ENCODE measurements around the gene RFX2. TPM values are rescaled to one million over a fixed set of nuclear protein-coding genes. Genes with fewer than 3 reads are reported as not detected.

RFX2 gene
- total RNA-seq (5.5 TPM), polyA plus RNA-seq (ENCODE audit: insufficient read depth in 1 of 8, insufficient read length in 8 of 8, low replicate concordance in 1 of 8) (10 to 100 TPM in 1 of 8 donors, 1 to 10 TPM in 7; 5.2 to 17.6 (median 9.5) TPM)
- long read RNA-seq, donor 1, partial matches to known transcripts: 0 of 1 reads
- long read RNA-seq, donor 1, other reads (novel, unspliced or antisense): 0 of 1 reads
- long read RNA-seq, donor 2: 0 reads
- long read RNA-seq, donor 3, partial matches to known transcripts: 0 of 1 reads
- long read RNA-seq, donor 3, other reads (novel, unspliced or antisense): 0 of 1 reads
- long read RNA-seq, donor 4: 0 reads
- long read RNA-seq, donor 5, partial matches to known transcripts: 0 of 2 reads
- long read RNA-seq, donor 5, other reads (novel, unspliced or antisense): 0 of 2 reads
- long read RNA-seq, donor 6, partial matches to known transcripts: 0 of 2 reads
- long read RNA-seq, donor 6, other reads (novel, unspliced or antisense): 0 of 2 reads
- long read RNA-seq, donor 7, partial matches to known transcripts: 0 of 1 reads
- long read RNA-seq, donor 7, other reads (novel, unspliced or antisense): 0 of 1 reads
- long read RNA-seq, donor 8, partial matches to known transcripts: 0 of 1 reads
- long read RNA-seq, donor 8, other reads (novel, unspliced or antisense): 0 of 1 reads
- long read RNA-seq, donor 9: 0 reads
- long read RNA-seq, donor 10, partial matches to known transcripts: 0 of 1 reads
- long read RNA-seq, donor 10, other reads (novel, unspliced or antisense): 0 of 1 reads
- long read RNA-seq, donor 11: 0 reads

- no peaks in the 10 kb centered on the region for H3K27me3 ChIP-seq (ENCODE audit: control insufficient read depth, insufficient read depth, low read length)
- no peaks in the 10 kb centered on the region for H3K9me3 ChIP-seq (replicated peaks; ENCODE audit: control insufficient read depth, low read depth, low read length)
- peak; percentile 100 for DNase-seq
- H3K4me3 ChIP-seq (ENCODE audit: low read length): peak within 1 kb of the TSS; percentile 63
- WGBS (ENCODE audit: insufficient coverage): 0% methylated on average over 66 of the region's 75 CpGs
- peak within 1 kb of the TSS; percentile 92 for H3K27ac ChIP-seq (ENCODE audit: low read length)
- peaks cover 18% of the 10 kb centered on the region for H3K4me1 ChIP-seq (ENCODE audit: control insufficient read depth, insufficient read depth, low read length)
- no peaks in the 10 kb centered on the region for H3K36me3 ChIP-seq (ENCODE audit: control insufficient read depth, insufficient read depth, low read length)
These were observed at the start of gene RFX2 for GRCh38 chr19:6110360-6110977. RFX2 (minus strand) TSS chr19:6110500; CDS start chr19:6047496, 63,004 bp downstream.

- no CpG with 5 or more reads among the region's 2 CpGs for WGBS (ENCODE audit: insufficient coverage)
- Histone ChIP-seq H3K27ac (ENCODE audit: low read length) (no peak overlapping the region), H3K4me3 (ENCODE audit: low read length) (no peak overlapping the region), H3K36me3 (ENCODE audit: control insufficient read depth, insufficient read depth, low read length) (no peaks in the 10 kb centered on the region), H3K4me1 (ENCODE audit: control insufficient read depth, insufficient read depth, low read length) (no peaks in the 10 kb centered on the region), H3K27me3 (ENCODE audit: control insufficient read depth, insufficient read depth, low read length) (no peaks in the 10 kb centered on the region), H3K9me3 (replicated peaks; ENCODE audit: control insufficient read depth, low read depth, low read length) (peaks cover 2% of the 10 kb centered on the region)
- DNase-seq: no peak
These were observed 45.7 kb upstream of the RFX2 start for GRCh38 chr19:6156033-6156432.

- Histone ChIP-seq H3K27ac (ENCODE audit: low read length) (no peak overlapping the region), H3K27me3 (ENCODE audit: control insufficient read depth, insufficient read depth, low read length) (no peaks in the 10 kb centered on the region), H3K9me3 (replicated peaks; ENCODE audit: control insufficient read depth, low read depth, low read length) (peaks cover 3% of the 10 kb centered on the region), H3K4me1 (ENCODE audit: control insufficient read depth, insufficient read depth, low read length) (no peaks in the 10 kb centered on the region), H3K36me3 (ENCODE audit: control insufficient read depth, insufficient read depth, low read length) (no peaks in the 10 kb centered on the region), H3K4me3 (ENCODE audit: low read length) (no peak overlapping the region)
- 76% methylated on average over 6 of the region's 8 CpGs for WGBS (ENCODE audit: insufficient coverage)
- no peak for DNase-seq
These were observed 40.0 kb upstream of the RFX2 start for GRCh38 chr19:6150289-6150688.

GRCh38 chr19:6141217-6141616 lies 30.9 kb upstream of the RFX2 start:
- H3K36me3 ChIP-seq (ENCODE audit: control insufficient read depth, insufficient read depth, low read length): no peaks in the 10 kb centered on the region
- no peaks in the 10 kb centered on the region for H3K4me1 ChIP-seq (ENCODE audit: control insufficient read depth, insufficient read depth, low read length)
- no peaks in the 10 kb centered on the region for H3K9me3 ChIP-seq (replicated peaks; ENCODE audit: control insufficient read depth, low read depth, low read length)
- DNase-seq: no peak
- no peak overlapping the region for H3K27ac ChIP-seq (ENCODE audit: low read length)
- no peak overlapping the region for H3K4me3 ChIP-seq (ENCODE audit: low read length)
- WGBS (ENCODE audit: insufficient coverage): 0% methylated on average over 1 of the region's 1 CpG
- no peaks in the 10 kb centered on the region for H3K27me3 ChIP-seq (ENCODE audit: control insufficient read depth, insufficient read depth, low read length)

GRCh38 chr19:6138511-6138910 lies 28.2 kb upstream of the RFX2 start:
- Histone ChIP-seq H3K4me3 (ENCODE audit: low read length) (no peak overlapping the region), H3K9me3 (replicated peaks; ENCODE audit: control insufficient read depth, low read depth, low read length) (no peaks in the 10 kb centered on the region), H3K36me3 (ENCODE audit: control insufficient read depth, insufficient read depth, low read length) (no peaks in the 10 kb centered on the region), H3K27ac (ENCODE audit: low read length) (no peak overlapping the region), H3K4me1 (ENCODE audit: control insufficient read depth, insufficient read depth, low read length) (no peaks in the 10 kb centered on the region), H3K27me3 (ENCODE audit: control insufficient read depth, insufficient read depth, low read length) (no peaks in the 10 kb centered on the region)
- 71% methylated on average over 1 of the region's 2 CpGs for WGBS (ENCODE audit: insufficient coverage)
- no peak for DNase-seq

GRCh38 chr19:6138066-6138465 lies 27.8 kb upstream of the RFX2 start:
- no peak overlapping the region for H3K4me3 ChIP-seq (ENCODE audit: low read length)
- 46% methylated on average over 7 of the region's 7 CpGs for WGBS (ENCODE audit: insufficient coverage)
- H3K27ac ChIP-seq (ENCODE audit: low read length): no peak overlapping the region
- peak; percentile 9 for DNase-seq
- H3K9me3 ChIP-seq (replicated peaks; ENCODE audit: control insufficient read depth, low read depth, low read length): no peaks in the 10 kb centered on the region
- no peaks in the 10 kb centered on the region for H3K36me3 ChIP-seq (ENCODE audit: control insufficient read depth, insufficient read depth, low read length)
- no peaks in the 10 kb centered on the region for H3K4me1 ChIP-seq (ENCODE audit: control insufficient read depth, insufficient read depth, low read length)
- no peaks in the 10 kb centered on the region for H3K27me3 ChIP-seq (ENCODE audit: control insufficient read depth, insufficient read depth, low read length)

GRCh38 chr19:6133231-6133630 lies 22.9 kb upstream of the RFX2 start:
- Histone ChIP-seq H3K4me3 (ENCODE audit: low read length) (no peak overlapping the region), H3K9me3 (replicated peaks; ENCODE audit: control insufficient read depth, low read depth, low read length) (peaks cover under 1% of the 10 kb centered on the region), H3K27ac (ENCODE audit: low read length) (no peak overlapping the region), H3K36me3 (ENCODE audit: control insufficient read depth, insufficient read depth, low read length) (no peaks in the 10 kb centered on the region), H3K4me1 (ENCODE audit: control insufficient read depth, insufficient read depth, low read length) (no peaks in the 10 kb centered on the region), H3K27me3 (ENCODE audit: control insufficient read depth, insufficient read depth, low read length) (no peaks in the 10 kb centered on the region)
- WGBS (ENCODE audit: insufficient coverage): 91% methylated on average over 5 of the region's 5 CpGs
- no peak for DNase-seq

- H3K36me3 ChIP-seq (ENCODE audit: control insufficient read depth, insufficient read depth, low read length): no peaks in the 10 kb centered on the region
- no peaks in the 10 kb centered on the region for H3K27me3 ChIP-seq (ENCODE audit: control insufficient read depth, insufficient read depth, low read length)
- H3K4me3 ChIP-seq (ENCODE audit: low read length): no peak overlapping the region
- no peak for DNase-seq
- peaks cover 6% of the 10 kb centered on the region for H3K9me3 ChIP-seq (replicated peaks; ENCODE audit: control insufficient read depth, low read depth, low read length)
- H3K27ac ChIP-seq (ENCODE audit: low read length): no peak overlapping the region
- no peaks in the 10 kb centered on the region for H3K4me1 ChIP-seq (ENCODE audit: control insufficient read depth, insufficient read depth, low read length)
- WGBS (ENCODE audit: insufficient coverage): 94% methylated on average over 4 of the region's 4 CpGs
These were observed 22.2 kb upstream of the RFX2 start for GRCh38 chr19:6132482-6132881.

- H3K4me1 ChIP-seq (ENCODE audit: control insufficient read depth, insufficient read depth, low read length): no peaks in the 10 kb centered on the region
- H3K27me3 ChIP-seq (ENCODE audit: control insufficient read depth, insufficient read depth, low read length): no peaks in the 10 kb centered on the region
- no peak overlapping the region for H3K27ac ChIP-seq (ENCODE audit: low read length)
- H3K9me3 ChIP-seq (replicated peaks; ENCODE audit: control insufficient read depth, low read depth, low read length): peaks cover 17% of the 10 kb centered on the region
- no peaks in the 10 kb centered on the region for H3K36me3 ChIP-seq (ENCODE audit: control insufficient read depth, insufficient read depth, low read length)
- DNase-seq: no peak
- 100% methylated on average over 1 of the region's 6 CpGs for WGBS (ENCODE audit: insufficient coverage)
- H3K4me3 ChIP-seq (ENCODE audit: low read length): no peak overlapping the region
These were observed 17.5 kb upstream of the RFX2 start for GRCh38 chr19:6127716-6128335.
